Glomerular visceral epithelial cell (primary cell): ENCODE results near the gene ENPP6.
"Not testable (repeated sequence)": the region's sequence is repeated elsewhere in the genome, so short reads cannot be mapped to it uniquely, and the experiment has no call there.

Source experiments
- DNase-seq: peaks from one replicate; pipeline ENCODE4 v3.0.0-alpha.2; 2016; ENCODE audit errors: extremely low spot score

Gene ENPP6

DNA sequence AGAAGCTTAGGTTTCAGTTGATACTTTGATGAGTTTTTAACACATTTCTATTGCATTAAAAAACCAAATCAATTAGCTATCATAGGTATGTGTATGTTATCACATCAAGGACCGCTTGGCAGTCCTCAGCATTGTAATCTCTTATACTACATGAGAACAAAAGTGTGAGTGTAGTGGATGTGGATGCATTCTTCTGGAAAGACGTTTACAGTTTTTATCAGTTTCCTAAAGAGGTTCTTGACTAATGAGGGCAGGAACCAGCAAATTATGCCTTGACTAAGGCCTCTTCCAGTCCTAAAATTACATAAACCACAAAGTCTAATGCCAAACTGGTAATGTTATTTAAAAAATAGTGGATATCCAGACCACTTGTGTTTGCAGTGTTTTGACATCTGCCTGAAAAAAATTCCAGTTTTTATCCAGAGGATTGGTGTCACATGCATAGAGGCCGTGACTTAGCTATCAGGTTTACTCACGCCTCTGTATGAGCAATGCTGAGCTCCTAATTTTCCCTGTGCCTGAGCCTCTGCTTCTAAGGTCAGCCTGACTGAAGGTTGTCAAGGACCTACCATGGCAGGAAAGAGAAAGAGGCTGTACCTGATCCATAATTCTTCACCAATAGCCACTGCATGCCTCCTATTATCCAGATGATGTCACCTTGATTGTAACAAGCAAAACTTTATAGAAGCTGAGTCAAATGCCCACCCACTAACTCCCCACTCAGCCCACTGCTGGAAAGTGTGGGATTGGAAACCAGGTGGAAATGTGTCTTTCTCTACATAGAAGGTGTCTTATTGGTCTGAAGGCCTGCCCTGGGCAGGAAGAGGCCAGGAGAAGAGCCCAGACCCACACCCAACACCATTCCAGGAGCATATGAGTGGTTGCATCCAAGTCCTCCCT lies 68.7 kb downstream of the ENPP6 start:
- no peak for DNase-seq

GRCh38 chr4:184147858-184148737 lies 69.6 kb downstream of the ENPP6 start:
- no peak for DNase-seq

- no peak for DNase-seq
Measured at GRCh38 chr4:184146951-184147350, 70.7 kb downstream of the ENPP6 start.

- no peak for DNase-seq
Measured at GRCh38 chr4:184145596-184145995, 72.1 kb downstream of the ENPP6 start.

DNA sequence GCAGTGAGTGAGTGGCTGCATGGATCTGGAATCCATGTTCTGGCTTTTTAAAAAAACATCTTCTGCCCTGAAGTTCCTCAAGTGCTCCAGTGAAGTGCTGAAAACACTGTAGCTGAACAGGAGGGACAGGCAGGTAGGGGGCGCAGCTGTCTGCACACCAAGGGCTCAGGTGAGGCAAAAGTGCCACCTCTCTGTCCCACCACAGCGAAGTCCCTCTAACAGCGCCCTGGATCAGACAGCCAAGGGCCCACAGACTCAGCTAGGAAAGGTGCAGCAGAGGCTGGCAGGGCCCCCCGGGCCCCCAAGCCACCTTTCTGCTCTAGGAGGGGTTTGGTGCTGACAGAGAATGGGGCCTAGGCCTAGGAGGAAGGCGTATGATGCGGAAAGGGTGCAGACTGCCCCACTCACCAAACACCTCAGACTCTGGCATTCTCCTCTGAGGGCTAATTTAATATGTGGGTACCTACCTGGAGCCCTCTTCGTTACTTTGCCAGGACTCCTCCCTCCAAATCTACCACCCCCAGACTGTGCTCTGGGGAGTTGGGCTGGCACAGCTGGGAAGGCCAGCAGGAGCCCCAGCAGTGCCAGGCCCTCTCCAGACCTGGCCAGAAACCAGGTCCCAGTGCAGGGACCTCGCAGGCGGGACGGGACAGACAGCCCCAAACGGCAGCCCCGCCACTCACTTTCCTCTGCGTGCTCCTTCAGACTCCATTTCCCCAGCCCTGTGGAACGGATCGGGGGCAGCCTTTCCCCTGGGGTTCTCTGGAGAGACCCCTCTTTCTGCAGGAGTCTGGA lies 73.7 kb downstream of the ENPP6 start:
- no peak for DNase-seq

DNA sequence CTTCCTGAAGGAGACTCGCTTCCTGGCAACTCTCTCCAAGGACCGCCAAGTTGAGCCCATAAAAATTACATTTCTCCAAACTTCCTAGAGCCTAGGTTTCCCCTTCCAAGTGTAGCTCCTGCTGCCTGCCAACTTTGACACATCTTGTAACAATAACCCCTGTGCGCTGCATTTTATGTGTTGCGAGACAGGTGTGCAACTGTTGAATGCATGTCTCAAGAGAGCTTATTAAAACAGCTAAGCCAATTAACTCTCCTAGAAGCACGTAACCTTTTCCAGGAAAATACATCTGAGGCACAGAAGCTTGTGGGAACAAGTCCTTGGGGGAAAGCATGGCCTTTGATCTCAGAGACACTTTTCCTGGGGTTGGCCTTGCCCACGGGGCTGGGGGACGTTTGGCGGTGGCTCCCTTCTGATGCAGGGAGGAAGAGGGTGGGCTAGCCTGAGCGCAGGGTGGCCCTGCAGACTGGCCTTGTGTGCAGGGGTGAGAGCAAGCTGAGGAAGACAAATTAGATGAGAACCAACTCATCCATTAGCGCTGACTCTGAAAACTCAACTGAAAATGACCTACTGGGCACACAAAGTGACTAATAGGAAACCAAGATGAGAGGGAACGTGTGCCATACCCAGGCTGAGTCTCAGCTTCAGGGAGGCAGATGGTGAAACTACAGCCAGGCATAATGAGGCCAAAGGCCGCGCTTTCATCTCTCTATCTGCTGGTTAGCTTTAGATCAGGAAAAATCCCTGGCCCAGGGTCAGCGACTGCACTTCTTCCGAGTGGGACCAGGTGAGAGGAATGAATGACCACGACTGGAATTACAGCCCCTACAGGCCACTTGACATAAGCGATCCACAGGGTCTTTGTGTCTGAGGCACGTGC lies 75.3 kb downstream of the ENPP6 start:
- no peak for DNase-seq

GRCh38 chr4:184140901-184141300 lies 76.8 kb downstream of the ENPP6 start:
- DNase-seq = not testable (repeated sequence)

DNA sequence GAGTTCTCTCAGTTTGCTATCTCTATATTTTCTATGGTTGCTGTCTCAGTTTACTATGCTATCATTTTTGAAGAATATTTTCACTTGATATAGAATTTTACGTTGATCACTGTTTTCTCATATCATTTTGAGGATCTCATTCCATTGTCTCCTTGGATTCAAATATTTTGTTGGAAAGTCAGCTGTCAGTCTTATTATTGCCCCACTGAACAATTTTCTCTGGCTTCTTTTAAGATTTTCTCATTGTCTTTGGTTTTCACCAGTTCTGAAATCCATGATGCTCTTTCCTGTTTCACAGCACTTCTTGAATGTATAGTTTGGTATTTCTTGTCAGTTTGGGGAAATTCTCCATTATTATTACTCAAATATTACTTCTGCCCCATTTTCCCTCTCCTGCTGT lies 81.1 kb downstream of the ENPP6 start:
- no peak for DNase-seq

DNA sequence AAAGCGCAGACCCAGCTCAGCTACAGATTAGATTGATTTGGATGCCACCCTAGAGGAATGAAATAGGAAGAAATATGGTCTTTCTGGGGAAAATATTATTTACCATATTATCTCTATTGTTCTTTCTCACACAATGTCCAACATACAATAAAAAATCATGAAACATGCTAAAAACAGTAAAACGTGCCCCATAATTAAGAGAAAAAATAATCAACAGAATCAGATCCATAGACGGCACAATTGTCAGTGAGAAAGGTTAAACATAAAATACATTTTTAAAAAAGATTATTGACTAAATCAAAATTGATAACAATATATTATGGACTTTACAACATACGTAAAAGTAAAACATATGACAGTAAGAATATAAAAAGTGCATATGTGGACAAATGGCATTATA lies 90.9 kb downstream of the ENPP6 start:
- DNase-seq = no peak

DNA sequence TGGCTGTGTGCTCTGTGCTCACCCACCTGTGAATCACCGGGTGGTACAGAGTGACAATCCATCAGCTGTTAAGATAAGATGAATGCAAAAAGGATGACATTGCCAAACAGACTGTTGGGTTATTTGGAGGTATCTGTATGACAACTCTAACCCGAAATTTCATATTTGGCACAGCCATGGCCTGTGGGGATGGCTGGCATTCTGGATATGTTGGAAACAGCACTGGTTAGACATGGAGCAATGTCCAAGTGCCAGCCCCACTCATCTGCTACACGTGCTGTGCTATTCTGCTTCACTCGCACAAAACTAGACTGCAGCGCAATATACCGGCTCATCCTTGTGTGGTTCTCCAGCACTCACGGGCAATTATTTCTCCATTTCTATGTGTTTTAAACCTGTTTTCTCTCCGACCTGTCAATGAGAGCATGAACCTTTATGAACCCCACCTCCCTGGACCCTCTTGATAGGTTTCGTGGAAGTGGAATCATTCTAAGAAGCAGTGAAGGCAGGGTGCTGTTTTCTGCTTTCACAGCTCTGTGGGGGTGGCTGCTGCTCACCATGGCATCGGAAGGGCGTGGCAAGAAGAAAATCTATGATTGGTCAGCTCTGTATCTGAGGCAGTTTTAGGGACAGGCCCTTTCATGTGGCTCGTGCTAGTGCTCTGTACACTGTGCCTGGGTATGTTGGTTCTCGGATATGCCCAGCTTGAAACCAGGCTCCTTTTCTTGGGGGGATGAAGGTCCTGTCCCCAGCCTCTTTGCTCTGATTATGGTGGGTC lies 94.9 kb downstream of the ENPP6 start:
- DNase-seq = no peak

DNA sequence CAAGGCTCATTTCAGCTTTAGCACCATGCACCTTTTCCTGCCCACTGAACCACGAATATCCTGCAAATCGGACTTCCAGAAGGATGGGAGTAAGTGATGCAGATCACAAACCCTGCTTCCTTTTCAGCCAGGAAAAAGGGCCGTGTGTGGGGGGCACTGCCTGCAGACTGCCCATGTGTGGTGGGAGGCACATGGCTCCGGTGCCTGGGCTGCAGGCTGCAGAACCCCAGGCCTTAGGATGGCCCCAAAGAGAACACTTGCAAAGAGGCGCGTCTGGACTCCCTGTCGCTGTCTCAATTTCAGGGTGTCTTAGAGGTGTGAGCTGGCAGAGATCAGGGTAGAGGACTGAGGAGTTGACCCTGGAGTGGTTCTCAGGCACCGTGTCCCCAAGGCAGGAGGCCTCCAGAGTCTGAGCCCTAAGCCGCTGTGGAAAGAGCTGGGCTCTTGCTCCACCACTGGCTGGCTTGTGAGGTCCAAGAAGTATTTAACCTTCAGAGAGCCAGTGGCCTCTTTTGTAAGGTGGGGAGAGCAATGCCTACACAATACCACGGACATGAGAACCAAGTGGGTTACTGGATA lies 97.0 kb downstream of the ENPP6 start:
- DNase-seq = no peak

DNA sequence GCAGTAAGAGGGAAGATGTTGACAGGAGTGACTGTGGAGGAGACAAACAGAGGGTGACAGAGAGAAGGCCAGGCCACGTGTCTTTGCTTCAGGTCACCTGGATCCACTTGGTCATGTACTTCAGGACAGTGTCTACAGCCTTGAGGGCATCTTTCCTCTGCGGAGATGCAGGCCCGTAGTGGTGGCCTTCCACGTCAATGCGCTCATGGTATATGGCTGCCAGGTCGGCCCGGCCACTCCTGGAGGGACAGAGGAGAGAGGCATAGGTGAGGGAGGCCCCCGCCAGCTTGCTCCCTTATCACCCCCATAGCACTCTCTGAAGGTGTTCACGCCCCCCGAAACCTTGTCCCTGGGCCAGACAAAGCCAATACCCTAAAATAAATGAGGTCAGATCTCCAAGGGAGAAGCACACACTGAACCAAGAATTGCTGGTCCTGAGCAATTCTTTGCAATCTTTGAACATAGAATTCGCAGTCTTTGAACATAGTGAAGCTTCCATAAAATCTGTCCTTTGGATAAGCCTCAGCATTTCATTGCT lies 99.9 kb downstream of the ENPP6 start:
- no peak for DNase-seq

GRCh38 chr4:184115399-184115798 lies 102.3 kb downstream of the ENPP6 start:
- DNase-seq = no peak

DNA sequence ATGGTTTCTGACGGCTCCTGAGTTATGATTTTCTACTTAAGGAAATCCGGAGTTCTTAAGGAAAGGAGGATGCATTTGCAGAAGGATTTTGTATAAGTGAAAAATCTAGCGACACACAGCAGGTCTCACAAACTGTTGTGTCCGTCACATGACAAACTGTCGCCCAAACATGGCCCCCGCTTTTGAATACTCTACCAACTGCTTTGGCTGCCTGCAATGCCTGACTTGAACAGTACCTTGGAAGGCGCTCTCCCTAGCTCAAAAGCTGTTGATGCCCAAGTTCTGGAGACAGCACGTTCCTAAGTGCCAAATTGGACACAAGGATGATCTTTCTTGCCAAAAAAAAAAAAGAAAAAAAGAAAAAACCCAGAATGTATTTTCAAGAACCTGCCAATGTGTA lies 103.2 kb downstream of the ENPP6 start:
- no peak for DNase-seq

GRCh38 chr4:184112006-184112550 lies 105.6 kb downstream of the ENPP6 start:
- no peak for DNase-seq

DNA sequence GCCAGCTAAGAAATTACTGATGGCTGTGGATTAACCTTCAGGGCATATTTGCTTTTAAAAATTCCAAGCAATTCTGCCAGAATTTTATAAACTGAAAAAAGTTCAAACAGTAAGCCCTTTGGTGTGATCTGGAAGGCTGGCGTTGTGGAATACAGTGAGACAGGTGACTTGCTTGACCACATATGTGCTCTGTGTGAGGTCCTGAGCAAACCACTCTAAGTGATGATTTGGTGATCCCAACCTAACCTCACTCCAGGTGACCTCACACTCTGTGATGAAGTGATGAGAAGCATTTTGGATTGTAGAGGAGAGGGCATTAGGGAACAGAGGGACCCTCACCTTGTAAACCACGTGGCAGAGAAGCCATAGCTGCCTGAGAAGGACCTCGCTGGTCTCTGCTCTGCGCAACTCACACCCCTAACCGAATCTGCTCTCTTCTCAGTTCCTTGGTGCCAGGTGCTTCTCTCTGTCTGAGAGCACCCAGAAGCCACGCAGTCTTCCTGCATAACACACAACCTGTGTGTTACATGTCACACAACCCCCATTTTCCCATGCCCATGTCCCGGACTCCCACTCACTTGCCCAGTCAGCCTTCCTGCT lies 106.3 kb downstream of the ENPP6 start:
- no peak for DNase-seq

- DNase-seq = no peak
Measured at GRCh38 chr4:184110452-184111224, 107.0 kb downstream of the ENPP6 start.

DNA sequence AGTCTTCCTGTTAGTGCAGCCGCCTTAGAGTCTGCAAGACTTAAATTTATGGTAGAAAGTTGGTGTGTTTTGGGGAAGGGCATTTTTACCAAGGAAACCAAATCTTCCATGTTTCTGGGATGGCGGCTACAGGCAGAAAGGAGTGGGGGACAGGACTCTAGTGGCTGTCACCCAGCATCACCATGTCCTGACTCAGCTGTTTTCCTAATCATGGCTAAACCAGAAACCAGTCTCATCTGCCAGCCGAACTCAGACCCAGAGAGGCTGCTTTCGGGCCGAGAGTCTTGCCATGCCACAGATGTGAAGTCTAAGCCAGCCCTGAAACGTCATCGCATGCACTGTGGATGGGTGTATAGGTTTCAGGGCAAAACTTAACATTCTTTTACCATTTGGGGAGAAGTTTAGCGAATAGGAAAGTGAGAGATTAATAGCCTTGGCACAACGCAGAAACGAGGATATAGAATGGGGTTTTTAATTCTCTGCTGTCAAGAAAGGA lies 109.6 kb downstream of the ENPP6 start:
- no peak for DNase-seq
